ENCODE data around the gene SMARCA2.

The SMARCA2 gene

GRCh38 chr9:2127486-2127885 is 112.3 kb downstream of the SMARCA2 start:
- DNase-seq (ENCODE audit: extremely low read depth, low read depth), result peak; percentile 45

GRCh38 chr9:2128141-2128540 is 113.0 kb downstream of the SMARCA2 start:
- DNase-seq (ENCODE audit: extremely low read depth, low read depth), result no peak
- no peak for TF ChIP-seq CTCF (IDR thresholded peaks at IDR 0.05; ENCODE audit: low read depth, low read length)

More at GRCh38 chr9:2127486-2127885, 112.3 kb downstream of the SMARCA2 start:
- TF ChIP-seq CTCF (IDR thresholded peaks at IDR 0.05; ENCODE audit: low read depth, low read length), result no peak

GRCh38 chr9:2128618-2129017 is 113.5 kb downstream of the SMARCA2 start:
- no peak for TF ChIP-seq CTCF (IDR thresholded peaks at IDR 0.05; ENCODE audit: low read depth, low read length)
- no peak for DNase-seq (ENCODE audit: extremely low read depth, low read depth)

GRCh38 chr9:2130941-2131340 is 115.8 kb downstream of the SMARCA2 start:
- TF ChIP-seq CTCF (IDR thresholded peaks at IDR 0.05; ENCODE audit: low read depth, low read length), result no peak
- DNase-seq (ENCODE audit: extremely low read depth, low read depth), result no peak

GRCh38 chr9:2132484-2133082 is 117.4 kb downstream of the SMARCA2 start:
- peak; percentile 72 for TF ChIP-seq CTCF (IDR thresholded peaks at IDR 0.05; ENCODE audit: low read depth, low read length)
- peak; percentile 24 for DNase-seq (ENCODE audit: extremely low read depth, low read depth)

GRCh38 chr9:2134391-2134790 is 119.2 kb downstream of the SMARCA2 start:
- TF ChIP-seq CTCF (IDR thresholded peaks at IDR 0.05; ENCODE audit: low read depth, low read length), result no peak

GRCh38 chr9:2138646-2139045 is 123.5 kb downstream of the SMARCA2 start:
- no peak for DNase-seq (ENCODE audit: extremely low read depth, low read depth)
- TF ChIP-seq CTCF (IDR thresholded peaks at IDR 0.05; ENCODE audit: low read depth, low read length), result no peak

More at GRCh38 chr9:2134391-2134790, 119.2 kb downstream of the SMARCA2 start:
- no peak for DNase-seq (ENCODE audit: extremely low read depth, low read depth)
